Hematopoietic multipotent progenitor cell treated with erythropoietin and hydrocortisone succinate and interleukin-3 and kit ligand, for 15 days (in vitro differentiated cells): ENCODE data around the gene THRSP.
"Not testable (repeated sequence)": the region's sequence is repeated elsewhere in the genome, so short reads cannot be mapped to it uniquely, and the experiment has no call there.

Experiments
- DNase-seq: peaks from one replicate; pipeline ENCODE4 v3.0.0-alpha.2; 2015; ENCODE audit warnings: low spot score

THRSP gene

GRCh38 chr11:78063440-78064181, at the start of gene THRSP:
THRSP (plus strand) TSS chr11:78063861; CDS start chr11:78063882, 21 bp downstream.
- no peak for DNase-seq

- DNase-seq: not testable (repeated sequence)
Observed at GRCh38 chr11:78014937-78015520, 48.6 kb upstream of the THRSP start.

- no peak for DNase-seq
Observed at GRCh38 chr11:78015878-78016277, 47.8 kb upstream of the THRSP start.

- no peak for DNase-seq
Observed at GRCh38 chr11:78019808-78020207, 43.9 kb upstream of the THRSP start.

- DNase-seq: no peak
Observed at GRCh38 chr11:78020246-78020645, 43.4 kb upstream of the THRSP start.

- no peak for DNase-seq
Observed at GRCh38 chr11:78021611-78022010, 42.0 kb upstream of the THRSP start.

- no peak for DNase-seq
Observed at GRCh38 chr11:78022397-78023396, 41.0 kb upstream of the THRSP start, which contains the start of gene KCTD14. KCTD14 (minus strand) TSS chr11:78023276; CDS start chr11:78023249, 27 bp downstream.

- DNase-seq: no peak
Observed at GRCh38 chr11:78023426-78023825, 40.2 kb upstream of the THRSP start.

- DNase-seq: no peak
Observed at GRCh38 chr11:78025378-78025777, 38.3 kb upstream of the THRSP start.

GRCh38 chr11:78027759-78028158, 35.9 kb upstream of the THRSP start:
- DNase-seq: no peak

- DNase-seq: not testable (repeated sequence)
Observed at GRCh38 chr11:78028423-78028822, 35.2 kb upstream of the THRSP start.

- no peak for DNase-seq
Observed at GRCh38 chr11:78030429-78031325, 33.0 kb upstream of the THRSP start.

GRCh38 chr11:78031629-78032028, 32.0 kb upstream of the THRSP start:
- no peak for DNase-seq

GRCh38 chr11:78032090-78032489, 31.6 kb upstream of the THRSP start:
- DNase-seq: no peak

- DNase-seq: no peak
Observed at GRCh38 chr11:78033040-78033439, 30.6 kb upstream of the THRSP start.

- DNase-seq: no peak
Observed at GRCh38 chr11:78034623-78035022, 29.0 kb upstream of the THRSP start.

- no peak for DNase-seq
Observed at GRCh38 chr11:78036313-78036712, 27.3 kb upstream of the THRSP start.

GRCh38 chr11:78037056-78037455, 26.6 kb upstream of the THRSP start:
- no peak for DNase-seq

- no peak for DNase-seq
Observed at GRCh38 chr11:78037825-78038620, 25.6 kb upstream of the THRSP start.

GRCh38 chr11:78038697-78039313, 24.9 kb upstream of the THRSP start:
- DNase-seq: no peak
